NCI-H524 treated with DMSO at 0.1 percent for 48 hours (cell line): ENCODE data around the gene CROCC.

Source experiments
- DNase-seq: peaks from one replicate; lab custom pipeline; 2025; lab: John Stamatoyannopoulos, UW

Gene CROCC

GRCh38 chr1:16986560-16986959 lies 64.8 kb downstream of the CROCC start:
- DNase-seq: no peak

- DNase-seq: no peak
These were observed 65.2 kb downstream of the CROCC start for GRCh38 chr1:16986962-16987361.

GRCh38 chr1:16988210-16988609 lies 66.5 kb downstream of the CROCC start:
- no peak for DNase-seq

- no peak for DNase-seq
These were observed 68.1 kb downstream of the CROCC start for GRCh38 chr1:16989676-16990391.

GRCh38 chr1:16991571-16991970 lies 69.8 kb downstream of the CROCC start:
- no peak for DNase-seq

- no peak for DNase-seq
These were observed 70.4 kb downstream of the CROCC start for GRCh38 chr1:16992102-16992501.

- no peak for DNase-seq
These were observed 70.9 kb downstream of the CROCC start for GRCh38 chr1:16992675-16993074.

- no peak for DNase-seq
These were observed 71.8 kb downstream of the CROCC start for GRCh38 chr1:16993521-16994038.

GRCh38 chr1:16996845-16997244 lies 75.1 kb downstream of the CROCC start:
- no peak for DNase-seq

- no peak for DNase-seq
These were observed 76.9 kb downstream of the CROCC start for GRCh38 chr1:16998589-16998988.

GRCh38 chr1:16999863-17000262 lies 78.1 kb downstream of the CROCC start:
- DNase-seq: no peak

GRCh38 chr1:17001760-17002523 lies 80.2 kb downstream of the CROCC start:
- DNase-seq: no peak

GRCh38 chr1:17002524-17002902 lies 80.8 kb downstream of the CROCC start:
- no peak for DNase-seq

GRCh38 chr1:17004466-17005364 lies 83.0 kb downstream of the CROCC start:
- DNase-seq: no peak

- no peak for DNase-seq
These were observed 83.6 kb downstream of the CROCC start for GRCh38 chr1:17005365-17005740.

- DNase-seq: no peak
These were observed 85.4 kb downstream of the CROCC start for GRCh38 chr1:17007121-17007520.

GRCh38 chr1:17008208-17008855 lies 86.6 kb downstream of the CROCC start:
- DNase-seq: no peak

GRCh38 chr1:17009706-17010105 lies 88.0 kb downstream of the CROCC start:
- no peak for DNase-seq

GRCh38 chr1:17011092-17011438 lies 89.3 kb downstream of the CROCC start:
- DNase-seq: no peak

GRCh38 chr1:17011439-17012307 lies 89.9 kb downstream of the CROCC start, which contains the start of gene ATP13A2:
TSS of gene ATP13A2 (minus strand) at chr1:17011928. CDS start at chr1:17011738, 190 bp downstream.
- DNase-seq: no peak
